Stimulated activated CD4-positive, alpha-beta T cell treated with anti-CD3 and anti-CD28 coated beads, Interleukin-1b, Interleukin-23, amount 100 ng/mL, for 24 hours (primary cell): ENCODE results near the gene MCU.
"Not testable (repeated sequence)": the region's sequence is repeated elsewhere in the genome, so short reads cannot be mapped to it uniquely, and the experiment has no call there.

ENCODE experiments used
- DNase-seq, 4 experiments: peaks; one replicate each; pipeline ENCODE4 v3.0.0-alpha.2; 2020; ENCODE audit warnings: low read depth in 4 of 4, low spot score in 1 of 4

The MCU gene

DNA sequence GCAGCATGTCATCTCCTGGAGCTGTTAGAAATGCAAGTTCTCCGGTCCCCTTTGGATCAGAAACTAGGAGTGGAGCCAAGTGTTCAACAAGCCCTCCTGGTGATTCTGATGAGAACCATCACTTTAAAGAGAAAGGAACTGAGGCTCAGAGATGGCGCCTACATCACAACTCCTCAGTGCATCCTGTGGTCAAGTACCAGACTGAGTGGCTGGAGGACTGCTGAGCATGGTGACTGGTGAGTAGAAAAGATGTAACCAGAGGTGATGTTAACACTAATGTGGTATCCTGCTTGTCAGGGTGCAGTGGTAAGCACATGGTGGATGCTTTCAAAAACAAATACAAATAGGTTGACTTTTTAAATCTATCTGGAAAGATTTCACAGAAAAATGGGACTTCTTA lies 198.1 kb downstream of the MCU start:
- no peak for DNase-seq

DNA sequence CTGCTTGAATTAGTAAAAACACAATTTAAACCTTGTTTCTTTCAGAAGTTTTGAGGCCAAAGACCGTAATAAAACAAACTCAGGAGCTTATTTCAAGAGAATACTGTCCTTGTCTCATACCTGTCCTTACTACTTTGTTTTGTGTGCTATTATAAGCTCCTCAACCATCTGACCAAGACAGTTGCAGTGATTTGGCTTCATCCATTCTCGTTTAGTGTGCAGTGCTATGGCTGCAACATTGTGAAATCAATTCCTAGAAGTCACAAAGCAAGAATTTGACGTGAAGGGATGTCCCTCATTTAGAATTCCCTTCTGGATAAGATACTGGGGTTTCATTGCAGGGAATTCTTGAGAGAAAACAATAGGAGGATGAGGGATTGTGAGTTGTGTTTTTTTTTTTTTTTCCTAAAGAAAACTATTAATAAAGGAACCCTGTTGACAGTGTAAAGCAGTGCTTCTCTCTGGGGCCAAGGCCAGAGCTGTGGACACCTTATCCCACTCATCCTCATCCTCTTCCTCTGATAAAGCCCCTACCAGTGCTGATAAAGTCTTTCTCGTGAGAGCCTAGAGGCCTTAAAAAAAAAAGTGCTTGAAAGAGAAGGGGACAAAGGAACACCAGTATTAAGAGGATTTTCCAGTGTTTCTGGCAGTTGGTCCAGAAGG lies 201.3 kb downstream of the MCU start, which contains the start of gene OIT3:
Gene OIT3, plus strand, starts transcription at position 604 of the 663 bp plus-strand sequence. CDS start 60 bp downstream, outside the sequence.
- no peak for DNase-seq

DNA sequence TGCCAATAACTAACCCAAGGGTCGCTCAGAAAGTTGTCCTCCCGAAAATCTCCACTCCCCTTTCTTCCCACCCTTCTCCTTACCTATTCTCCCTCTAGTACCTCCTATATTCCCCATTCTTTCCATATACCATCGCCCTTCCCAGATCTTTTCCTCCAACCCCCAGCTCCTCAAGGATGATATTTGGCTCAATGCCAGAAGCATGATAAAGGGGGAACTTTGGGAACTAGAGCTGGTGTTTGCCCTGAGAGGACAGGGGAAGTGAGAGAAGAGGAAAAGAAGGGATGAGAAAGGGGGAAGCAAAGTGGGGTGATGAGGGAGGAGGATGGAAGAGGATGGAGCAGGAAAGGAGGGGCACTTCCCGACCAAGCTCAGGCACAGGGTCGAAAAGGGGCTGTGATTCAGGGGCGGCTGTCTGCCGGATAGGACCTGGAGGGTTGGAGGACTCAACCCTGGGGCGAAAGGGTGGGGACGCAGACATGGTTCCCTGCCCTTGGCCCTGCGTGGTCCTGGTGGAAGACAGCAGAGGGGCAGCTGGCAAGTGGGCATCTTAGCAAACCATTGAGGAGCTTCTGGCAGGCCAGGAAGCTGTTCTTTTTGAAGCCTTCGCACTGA lies 203.4 kb downstream of the MCU start:
- no peak for DNase-seq

DNA sequence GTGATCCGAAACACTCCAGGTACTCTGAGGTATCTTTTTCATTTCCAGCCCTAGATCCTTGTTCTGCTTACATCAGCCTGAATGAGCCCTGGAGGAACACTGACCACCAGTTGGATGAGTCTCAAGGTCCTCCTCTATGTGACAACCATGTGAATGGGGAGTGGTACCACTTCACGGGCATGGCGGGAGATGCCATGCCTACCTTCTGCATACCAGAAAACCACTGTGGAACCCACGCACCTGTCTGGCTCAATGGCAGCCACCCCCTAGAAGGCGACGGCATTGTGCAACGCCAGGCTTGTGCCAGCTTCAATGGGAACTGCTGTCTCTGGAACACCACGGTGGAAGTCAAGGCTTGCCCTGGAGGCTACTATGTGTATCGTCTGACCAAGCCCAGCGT lies 206.7 kb downstream of the MCU start:
- no peak for DNase-seq

DNA sequence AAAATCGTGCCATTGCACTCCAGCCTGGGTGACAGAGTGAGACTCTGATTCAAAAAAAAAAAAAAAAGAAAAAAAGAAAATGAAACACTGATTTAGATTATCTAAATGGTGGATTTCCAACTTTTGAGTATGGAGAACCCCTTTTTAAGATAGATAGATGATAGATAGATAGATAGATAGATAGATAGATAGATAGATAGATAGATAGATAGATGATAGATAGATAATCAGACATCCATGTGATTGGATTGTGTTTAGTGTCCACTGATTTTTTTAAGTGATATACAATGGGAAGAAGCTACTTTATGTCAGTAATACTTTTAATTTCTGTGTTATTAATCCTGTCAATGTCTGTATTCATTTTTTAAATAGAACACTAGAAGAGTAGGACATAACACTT lies 207.6 kb downstream of the MCU start:
- DNase-seq, result no peak

DNA sequence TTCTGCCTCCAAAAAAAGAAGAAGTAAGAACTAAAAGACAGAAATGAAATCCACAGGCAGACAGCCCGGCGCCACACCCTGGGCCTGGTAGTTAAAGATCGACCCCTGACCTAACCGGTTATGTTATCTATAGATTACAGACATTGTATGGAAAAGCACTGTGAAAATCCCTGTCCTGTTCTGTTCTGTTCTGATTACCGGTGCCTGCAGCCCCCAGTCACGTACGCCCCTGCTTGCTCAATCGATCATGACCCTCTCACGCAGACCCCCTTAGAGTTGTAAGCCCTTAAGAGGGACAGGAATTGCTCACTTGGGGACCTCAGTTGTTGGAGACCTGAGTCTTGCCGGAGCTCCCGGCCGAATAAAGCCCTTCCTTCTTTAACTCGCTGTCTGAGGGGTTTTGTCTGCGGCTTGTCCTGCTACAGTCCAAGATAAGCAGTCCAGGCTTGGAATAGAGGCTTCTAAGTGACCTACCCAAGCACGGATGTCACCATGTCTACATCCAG lies 212.1 kb downstream of the MCU start:
- not testable (repeated sequence) for DNase-seq

DNA sequence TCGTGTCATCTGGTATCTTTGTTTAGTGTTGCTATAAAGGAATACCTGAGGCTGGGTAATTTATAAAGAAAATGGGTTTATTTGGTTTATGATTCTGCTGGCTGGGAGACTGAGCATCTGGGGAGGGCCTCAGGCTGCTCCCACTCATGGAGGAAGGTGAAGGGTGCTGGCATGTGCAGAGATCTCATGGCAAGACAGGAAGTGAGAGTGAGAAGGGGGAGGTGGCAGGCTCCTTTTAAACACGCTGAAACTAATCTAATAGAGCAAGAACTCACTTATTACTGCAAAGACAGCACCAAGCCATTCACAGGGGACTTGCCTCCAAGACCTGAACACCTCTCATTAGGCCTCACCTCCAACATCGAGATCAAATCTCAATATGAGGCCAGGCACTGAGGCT lies 212.9 kb downstream of the MCU start:
- no peak for DNase-seq

DNA sequence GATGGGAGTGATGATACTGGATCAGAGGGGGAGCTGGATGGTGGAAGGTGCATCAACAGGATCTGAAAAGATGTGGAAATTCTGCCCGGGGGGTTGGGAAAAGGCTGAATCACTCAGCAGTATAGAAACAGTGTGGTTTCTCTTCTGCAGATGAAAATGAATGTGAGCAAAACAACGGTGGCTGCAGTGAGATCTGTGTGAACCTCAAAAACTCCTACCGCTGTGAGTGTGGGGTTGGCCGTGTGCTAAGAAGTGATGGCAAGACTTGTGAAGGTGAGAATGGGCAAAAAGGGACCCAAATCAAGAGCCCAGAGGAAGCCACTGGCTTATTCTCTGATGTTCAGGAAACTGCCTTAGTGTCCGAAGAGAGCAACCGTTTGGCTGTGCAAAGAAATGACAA lies 214.5 kb downstream of the MCU start:
- no peak for DNase-seq

DNA sequence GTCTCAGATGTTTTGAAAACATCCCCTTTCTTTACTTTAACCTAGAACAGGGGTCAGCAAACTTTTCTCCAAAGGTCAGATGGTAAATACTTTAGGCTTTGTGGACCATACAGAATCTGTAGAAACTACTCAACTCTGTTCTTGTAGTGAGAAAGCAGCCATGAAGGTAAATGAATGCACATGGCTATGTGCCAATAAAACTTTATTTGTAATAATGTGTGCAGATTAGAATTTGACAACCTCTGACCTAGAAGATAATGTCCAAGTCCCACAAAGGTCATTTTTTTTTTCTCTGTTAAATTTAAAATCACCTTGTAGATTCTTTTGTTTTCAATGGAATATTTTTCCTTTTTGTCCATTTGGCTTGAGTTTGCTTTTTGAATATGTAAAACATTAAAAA lies 218.8 kb downstream of the MCU start:
- DNase-seq, result no peak

DNA sequence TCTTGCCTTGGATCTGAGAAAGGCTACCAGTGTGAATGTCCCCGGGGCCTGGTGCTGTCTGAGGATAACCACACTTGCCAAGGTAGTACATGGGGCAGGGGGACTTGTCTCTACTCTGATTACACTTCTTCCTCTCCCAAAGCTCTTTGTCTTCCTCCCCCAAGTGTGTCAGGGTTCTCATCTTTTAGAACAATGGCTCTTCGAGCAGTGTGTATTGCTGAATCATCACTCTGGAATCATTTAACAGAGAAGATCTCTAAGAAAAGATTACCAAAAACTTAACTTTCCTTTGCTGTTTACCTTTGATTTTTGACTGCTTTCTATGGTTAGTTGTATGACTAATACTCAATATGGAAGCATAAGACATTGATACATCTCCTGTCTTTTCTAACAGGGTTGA lies 219.8 kb downstream of the MCU start:
- DNase-seq, result no peak

DNA sequence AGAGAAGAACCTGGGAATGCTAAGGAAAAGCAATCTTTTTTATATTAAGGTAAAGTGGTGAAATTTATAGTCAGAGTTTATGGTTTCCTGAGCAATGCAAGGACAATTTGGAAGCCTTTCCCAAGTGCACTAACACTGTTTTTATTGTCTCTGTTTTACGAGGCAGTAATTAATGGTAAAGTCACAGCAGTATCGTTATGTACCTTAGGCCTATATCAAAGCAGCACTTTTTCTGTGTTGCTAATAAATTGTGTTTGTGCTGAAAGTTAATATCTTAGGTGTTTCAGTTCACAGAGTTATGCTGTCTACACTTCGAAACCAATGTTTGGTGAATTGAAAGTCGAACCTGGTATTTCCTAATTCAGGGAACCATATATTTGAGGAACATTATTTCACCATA lies 220.8 kb downstream of the MCU start:
- no peak for DNase-seq

DNA sequence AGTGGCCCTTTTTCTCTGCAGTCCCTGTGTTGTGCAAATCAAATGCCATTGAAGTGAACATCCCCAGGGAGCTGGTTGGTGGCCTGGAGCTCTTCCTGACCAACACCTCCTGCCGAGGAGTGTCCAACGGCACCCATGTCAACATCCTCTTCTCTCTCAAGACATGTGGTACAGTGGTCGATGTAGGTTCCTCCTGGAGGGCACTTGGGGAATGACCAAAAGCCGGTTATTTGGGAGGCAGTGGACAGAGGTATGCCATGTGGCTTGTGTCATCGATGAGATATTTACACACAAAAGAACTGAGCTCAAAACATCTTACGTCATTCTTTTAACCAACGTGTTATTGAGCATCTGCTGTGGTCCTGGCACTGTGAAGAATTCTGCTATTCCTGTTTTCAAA lies 221.3 kb downstream of the MCU start:
- no peak for DNase-seq

DNA sequence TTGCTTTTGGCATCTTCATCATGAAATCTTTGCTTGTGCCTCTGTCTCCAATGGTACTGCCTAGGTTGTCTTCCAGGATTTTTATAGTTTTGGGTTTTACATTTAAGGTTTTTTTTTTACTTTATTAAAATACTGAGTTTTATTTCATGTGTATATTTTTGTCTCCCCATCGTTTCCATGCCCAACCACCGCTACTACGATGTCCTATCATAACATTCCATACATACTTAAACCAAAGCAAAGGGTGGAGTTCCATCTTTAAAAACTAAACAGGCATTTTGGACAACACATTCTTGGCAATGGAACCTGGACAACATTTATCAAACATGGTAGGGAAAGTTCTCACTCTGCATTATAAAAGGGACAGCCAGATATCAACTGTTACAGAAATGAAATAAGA lies 225.3 kb downstream of the MCU start:
- not testable (repeated sequence) for DNase-seq

DNA sequence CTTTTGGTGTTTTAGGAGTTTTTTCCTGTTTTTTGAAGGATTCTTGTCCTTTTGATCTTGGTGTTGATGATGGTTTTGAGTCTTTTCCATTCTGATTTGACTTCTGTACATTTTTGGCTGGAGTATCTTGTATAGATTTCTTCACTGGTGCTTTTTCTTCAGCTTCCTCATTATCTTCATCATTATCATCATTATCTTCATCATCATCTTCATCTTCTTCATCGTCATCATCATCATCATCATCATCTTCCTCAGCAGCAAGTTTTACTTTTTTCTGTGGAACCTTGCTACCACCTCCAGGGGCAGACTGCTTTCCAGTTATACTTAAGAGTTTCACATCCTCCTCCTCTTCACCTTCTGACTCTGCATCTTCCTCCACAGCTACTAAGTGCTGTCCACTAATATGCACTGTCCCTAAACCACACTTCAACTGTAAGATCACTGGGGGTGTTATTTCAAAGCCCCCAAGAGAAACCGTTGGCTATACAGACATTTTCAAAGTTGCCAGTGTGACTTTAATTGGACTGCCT lies 225.9 kb downstream of the MCU start:
- DNase-seq, result not testable (repeated sequence)

DNA sequence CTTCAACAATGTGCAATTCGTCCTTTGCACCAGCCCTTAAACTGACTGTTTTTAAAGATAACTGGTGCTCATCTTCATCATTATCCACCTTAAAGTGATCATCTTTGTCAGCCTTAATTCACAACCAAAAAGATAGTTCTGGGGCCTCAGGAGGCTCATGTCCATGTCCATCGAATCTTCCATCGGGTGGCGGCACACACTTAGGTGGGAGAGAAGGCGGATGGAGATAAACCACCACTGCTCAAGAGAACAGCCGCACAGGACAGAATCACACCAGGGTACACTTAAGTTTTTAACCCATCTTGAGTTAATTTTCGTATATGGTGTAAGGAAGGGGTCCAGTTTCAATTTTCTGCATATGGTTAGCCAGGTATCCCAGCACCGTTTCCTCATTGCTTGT lies 226.4 kb downstream of the MCU start:
- no peak for DNase-seq

DNA sequence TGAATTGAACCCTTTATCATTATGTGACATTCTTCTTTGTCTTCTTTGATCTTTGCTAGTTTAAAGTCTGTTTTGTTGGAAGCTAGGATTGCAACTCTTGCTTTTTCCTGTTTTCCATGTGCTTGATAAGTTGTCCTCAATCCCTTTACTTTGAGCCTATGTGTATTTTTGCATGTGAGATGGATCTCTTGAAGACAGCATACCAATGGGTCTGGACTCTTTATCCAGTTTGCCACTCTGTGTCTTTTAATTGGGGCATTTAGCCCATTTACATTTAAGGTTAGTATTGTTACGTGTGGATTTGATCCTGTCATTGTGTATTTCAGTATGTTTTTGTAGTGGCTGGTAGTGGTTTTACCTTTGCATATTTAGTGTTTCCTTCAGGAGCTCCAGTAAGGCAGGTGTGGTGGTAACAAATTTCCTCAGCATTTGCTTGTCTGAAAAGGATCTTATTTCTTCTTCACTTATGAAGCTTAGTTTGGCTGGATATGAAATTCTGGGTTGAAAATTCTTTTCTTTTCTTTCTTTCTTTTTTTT lies 229.3 kb downstream of the MCU start:
- DNase-seq, result not testable (repeated sequence)

DNA sequence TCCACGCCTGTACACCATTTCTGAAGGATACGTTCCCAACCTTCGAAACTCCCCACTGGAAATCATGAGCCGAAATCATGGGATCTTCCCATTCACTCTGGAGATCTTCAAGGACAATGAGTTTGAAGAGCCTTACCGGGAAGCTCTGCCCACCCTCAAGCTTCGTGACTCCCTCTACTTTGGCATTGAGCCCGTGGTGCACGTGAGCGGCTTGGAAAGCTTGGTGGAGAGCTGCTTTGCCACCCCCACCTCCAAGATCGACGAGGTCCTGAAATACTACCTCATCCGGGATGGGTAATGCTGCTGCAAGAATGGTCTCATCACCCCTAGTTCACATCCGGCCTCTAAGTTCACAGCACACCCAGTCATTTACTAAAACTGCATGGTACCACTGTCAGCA lies 232.4 kb downstream of the MCU start:
- DNase-seq, result no peak

DNA sequence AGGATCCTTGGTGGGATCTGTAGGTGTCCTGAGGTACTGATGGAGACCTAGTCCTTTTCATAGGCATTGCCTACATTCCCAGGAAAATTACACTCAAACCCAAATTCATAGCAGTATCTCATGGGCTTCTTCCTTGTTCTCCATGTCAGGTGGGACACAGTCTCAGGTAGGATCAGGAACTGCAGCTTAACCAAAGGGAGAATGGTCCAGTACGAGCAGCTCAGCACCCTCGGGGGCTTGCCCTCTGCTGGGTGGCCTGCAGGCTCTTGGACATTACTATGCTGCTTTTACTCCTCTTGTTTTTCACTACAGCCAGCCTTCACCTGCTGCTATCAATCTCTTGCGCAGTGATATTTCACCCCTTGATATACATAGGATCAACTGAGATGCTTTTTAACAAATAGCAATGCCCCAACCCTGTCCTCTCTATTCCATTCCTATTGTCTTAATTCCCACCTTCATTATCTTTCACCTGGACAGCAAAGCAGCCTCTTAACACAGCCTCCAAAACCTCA lies 234.1 kb downstream of the MCU start:
- DNase-seq, result no peak

DNA sequence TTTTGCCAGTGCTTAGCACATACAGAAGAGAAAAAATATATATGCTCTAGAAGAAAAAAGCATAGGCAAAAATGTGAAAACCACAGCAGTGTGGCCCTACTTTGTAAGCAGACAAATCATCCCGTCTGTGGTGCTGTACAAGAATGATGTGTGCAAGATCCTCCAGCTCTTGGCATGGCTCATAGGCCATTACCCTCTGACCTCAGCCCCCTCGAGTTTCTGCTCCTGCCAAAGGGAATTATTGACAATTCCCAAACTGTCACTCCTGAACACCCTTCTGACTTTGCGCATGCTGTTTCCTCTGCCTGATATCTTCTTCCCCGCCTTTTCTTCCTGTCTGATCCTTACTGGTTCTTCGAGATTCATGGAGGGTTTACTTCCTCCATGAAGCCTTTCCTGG lies 235.5 kb downstream of the MCU start:
- no peak for DNase-seq

DNA sequence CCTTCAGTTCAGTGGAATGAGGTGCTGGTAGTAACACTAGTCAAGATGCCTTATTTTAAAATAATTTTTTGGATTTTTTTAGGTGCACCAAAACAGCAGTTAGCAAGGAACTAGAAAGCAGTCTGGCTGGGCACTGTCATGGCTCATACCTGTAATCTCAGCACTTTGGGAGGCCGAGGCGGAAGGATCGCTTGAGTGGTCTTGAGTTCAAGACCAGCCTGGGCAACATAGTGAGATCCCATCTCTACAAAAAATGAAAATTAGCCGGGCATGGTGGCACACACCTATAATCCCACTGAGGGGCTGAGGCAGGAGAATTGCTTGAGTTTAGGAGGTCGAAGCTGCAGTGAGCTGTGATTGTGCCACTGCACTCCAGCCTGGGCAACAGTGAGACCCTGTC lies 236.9 kb downstream of the MCU start:
- DNase-seq, result no peak

DNA sequence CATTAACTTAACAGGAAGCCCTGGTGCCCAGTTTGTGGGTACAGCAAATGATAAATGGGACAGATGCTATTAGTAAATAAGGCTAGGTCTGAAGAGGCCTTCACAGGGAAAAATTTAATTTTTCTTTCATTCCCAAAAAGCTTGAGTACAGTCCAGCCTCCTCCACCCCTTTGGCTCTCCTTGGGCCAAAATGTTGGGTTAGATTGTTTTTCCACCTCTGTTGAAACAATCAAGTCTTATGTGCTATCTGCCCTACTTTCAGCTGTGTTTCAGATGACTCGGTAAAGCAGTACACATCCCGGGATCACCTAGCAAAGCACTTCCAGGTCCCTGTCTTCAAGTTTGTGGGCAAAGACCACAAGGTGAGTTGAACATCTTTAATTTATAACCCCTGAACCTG lies 238.3 kb downstream of the MCU start:
- DNase-seq, result no peak
